ENCODE measurements around the gene NHLRC4. TPM values are rescaled to one million over a fixed set of nuclear protein-coding genes. Genes with fewer than 3 reads are reported as not detected.

The NHLRC4 gene
- total RNA-seq, 1 donor from 2014 or later: 1.0 TPM

GRCh38 chr16:520847-521246 is 46.0 kb upstream of the NHLRC4 start:
- no peak overlapping the region for H3K4me3 Mint-ChIP-seq
- intact Hi-C loops (cut with micrococcal nuclease): no loop called here
- no peak for TF ChIP-seq CTCF (IDR thresholded peaks at IDR 0.05)

GRCh38 chr16:521381-522210 is 45.2 kb upstream of the NHLRC4 start:
- Mint-ChIP-seq H3K27me3 (no peaks in the 10 kb centered on the region), H3K27ac (no peak overlapping the region), H3K36me3 (ENCODE audit: low read depth) (peaks cover 11% of the 10 kb centered on the region), H3K4me1 (peaks cover 22% of the 10 kb centered on the region), H3K9me3 (no peaks in the 10 kb centered on the region), H3K4me3 (no peak overlapping the region)
- ChIA-PET CTCF (no interaction called here), POLR2A (no interaction called here)
- ATAC-seq (ENCODE audit: low read depth): no peak
- no peak for TF ChIP-seq CTCF (IDR thresholded peaks at IDR 0.05)
- intact Hi-C loops (cut with micrococcal nuclease): no loop called here
- no peak for DNase-seq

More at GRCh38 chr16:520847-521246, 46.0 kb upstream of the NHLRC4 start:
- H3K27me3 Mint-ChIP-seq: no peaks in the 10 kb centered on the region
- ATAC-seq (ENCODE audit: low read depth): no peak
- no peak for DNase-seq
- H3K9me3 Mint-ChIP-seq: no peaks in the 10 kb centered on the region
- POLR2A ChIA-PET: no interaction called here
- H3K27ac Mint-ChIP-seq: no peak overlapping the region
- H3K36me3 Mint-ChIP-seq (ENCODE audit: low read depth): peaks cover 11% of the 10 kb centered on the region
- H3K4me1 Mint-ChIP-seq: peaks cover 15% of the 10 kb centered on the region
- CTCF ChIA-PET: no interaction called here

GRCh38 chr16:522320-523096 is 44.3 kb upstream of the NHLRC4 start:
- intact Hi-C loops (cut with micrococcal nuclease): no loop called here
- H3K4me1 Mint-ChIP-seq: peaks cover 24% of the 10 kb centered on the region
- H3K36me3 Mint-ChIP-seq (ENCODE audit: low read depth): peaks cover 11% of the 10 kb centered on the region
- ATAC-seq (ENCODE audit: low read depth): no peak
- no peaks in the 10 kb centered on the region for H3K9me3 Mint-ChIP-seq
- no peaks in the 10 kb centered on the region for H3K27me3 Mint-ChIP-seq
- DNase-seq: no peak
- POLR2A ChIA-PET: interaction anchor here (0.7 kb wide), 1 partner anchor 11 kb away, joined by 3 read pairs; no protein-coding TSS in a partner anchor
- no peak for TF ChIP-seq CTCF (IDR thresholded peaks at IDR 0.05)
- H3K27ac Mint-ChIP-seq: no peak overlapping the region
- H3K4me3 Mint-ChIP-seq: no peak overlapping the region
- CTCF ChIA-PET: no interaction called here

- TF ChIP-seq CTCF (IDR thresholded peaks at IDR 0.05): no peak
- intact Hi-C loops (cut with micrococcal nuclease): no loop called here
- ChIA-PET CTCF (no interaction called here), POLR2A (no interaction called here)
- no peak overlapping the region for H3K4me3 Mint-ChIP-seq
- H3K27ac Mint-ChIP-seq: no peak overlapping the region
- H3K27me3 Mint-ChIP-seq: no peaks in the 10 kb centered on the region
- ATAC-seq (ENCODE audit: low read depth): no peak
- peaks cover 24% of the 10 kb centered on the region for H3K4me1 Mint-ChIP-seq
- no peaks in the 10 kb centered on the region for H3K9me3 Mint-ChIP-seq
- no peak for DNase-seq
- H3K36me3 Mint-ChIP-seq (ENCODE audit: low read depth): peaks cover 11% of the 10 kb centered on the region
Measured at GRCh38 chr16:523097-523741, 43.6 kb upstream of the NHLRC4 start.

Data from activated B cell treated with CpG ODN at 0.5 μM for 24 hours (primary cell).